Measurements from ENCODE around the gene FAM81A. TPM values are rescaled to one million over a fixed set of nuclear protein-coding genes. Genes with fewer than 3 reads are reported as not detected.

FAM81A gene
- polyA plus RNA-seq, 1 donor (not counting 4 experiments of a cell fraction or from before 2014, with no cell fraction given), result 0.84 TPM

DNA sequence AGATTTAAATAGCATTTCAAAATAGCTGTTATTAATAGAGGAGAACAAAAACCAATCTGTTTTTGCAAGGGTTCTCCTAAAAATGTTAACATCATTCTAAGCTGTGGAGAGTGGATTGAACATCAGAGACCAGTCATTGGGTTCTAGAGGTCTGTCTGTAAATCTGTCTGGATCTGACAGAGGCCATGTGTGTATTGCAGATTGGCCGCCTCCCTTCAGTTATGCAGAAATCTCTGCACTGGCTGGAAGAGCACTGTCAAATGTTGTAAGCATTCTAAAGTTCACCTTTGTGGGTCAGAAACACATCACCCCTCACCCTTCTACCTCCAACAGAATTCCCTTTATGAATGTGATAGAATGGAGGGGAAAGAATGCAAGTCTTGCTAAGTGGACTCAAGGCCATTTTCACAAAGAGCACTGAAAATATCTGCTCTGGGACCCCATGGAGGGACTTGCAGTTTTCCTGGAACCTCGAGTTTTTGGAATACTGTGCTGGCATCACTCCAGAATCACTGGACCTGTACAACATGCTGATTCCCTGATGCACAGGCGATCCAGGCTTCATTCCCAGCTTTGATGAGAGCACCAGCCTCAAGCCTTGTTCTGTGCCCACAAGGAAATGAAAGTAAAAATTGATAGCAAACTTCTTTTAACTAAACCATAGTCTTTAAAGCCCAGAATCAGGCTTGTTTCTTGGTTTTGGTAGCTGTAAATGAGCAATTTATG is 8.4 kb downstream of the FAM81A start:
- peak; percentile 13 for FAIRE-seq

DNA sequence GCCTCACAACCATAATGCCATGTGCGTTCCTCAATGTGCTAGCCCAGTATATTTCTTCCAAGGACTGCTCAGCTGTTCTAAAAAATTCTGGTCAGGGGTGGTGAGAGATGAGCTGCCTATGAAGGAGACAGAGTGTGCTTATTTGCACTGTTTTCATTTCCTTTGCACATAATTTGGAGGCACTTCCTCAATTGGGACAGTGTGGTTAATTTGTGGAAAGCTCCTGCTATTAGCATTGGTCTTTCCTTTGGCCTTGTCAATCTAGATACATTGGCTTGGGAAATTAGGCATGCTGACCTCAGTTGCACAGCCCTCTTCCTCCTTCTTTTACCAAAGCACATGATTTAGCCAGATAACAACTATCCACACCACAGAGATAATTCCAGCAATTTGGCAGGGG is 9.4 kb downstream of the FAM81A start:
- FAIRE-seq (no peak), DNase-seq (ENCODE audit: low read depth, low spot score) (no peak)
- Histone ChIP-seq H3K79me2 (ENCODE audit: control insufficient read depth, insufficient read depth, low read length) (no peaks in the 10 kb centered on the region), H3K4me1 (ENCODE audit: control insufficient read depth, extremely low read depth, insufficient read depth, low read length) (no peaks in the 10 kb centered on the region), H3K27me3 (ENCODE audit: control insufficient read depth, extremely low read depth, insufficient read depth, low read length) (no peaks in the 10 kb centered on the region), H3K9me3 (ENCODE audit: control insufficient read depth, low read depth, low read length) (no peaks in the 10 kb centered on the region), H2AFZ (ENCODE audit: control insufficient read depth, low read length) (no peak overlapping the region), H3K4me2 (ENCODE audit: control insufficient read depth, extremely low read depth, insufficient read depth, low read depth, low read length) (no peak overlapping the region), H3K9me1 (ENCODE audit: control insufficient read depth, extremely low read depth, insufficient read depth, low read length) (no peaks in the 10 kb centered on the region), H4K20me1 (ENCODE audit: control insufficient read depth, extremely low read depth, insufficient read depth, low read length) (no peaks in the 10 kb centered on the region), H3K4me3 (ENCODE audit: control insufficient read depth in 2 of 3, extremely low read depth in 1 of 3, insufficient read depth in 2 of 3, low read depth in 1 of 3, low read length in 3 of 3) (no peak overlapping the region), H3K27ac (ENCODE audit: control insufficient read depth, insufficient read depth, low read length) (no peak overlapping the region), H3K9ac (ENCODE audit: control insufficient read depth, extremely low read depth, insufficient read depth, low read length) (no peak overlapping the region), H3K36me3 (ENCODE audit: control insufficient read depth in 2 of 2, extremely low read depth in 1 of 2, insufficient read depth in 2 of 2, low read length in 2 of 2) (no peaks in the 10 kb centered on the region)
- TF ChIP-seq, protein P1, sequence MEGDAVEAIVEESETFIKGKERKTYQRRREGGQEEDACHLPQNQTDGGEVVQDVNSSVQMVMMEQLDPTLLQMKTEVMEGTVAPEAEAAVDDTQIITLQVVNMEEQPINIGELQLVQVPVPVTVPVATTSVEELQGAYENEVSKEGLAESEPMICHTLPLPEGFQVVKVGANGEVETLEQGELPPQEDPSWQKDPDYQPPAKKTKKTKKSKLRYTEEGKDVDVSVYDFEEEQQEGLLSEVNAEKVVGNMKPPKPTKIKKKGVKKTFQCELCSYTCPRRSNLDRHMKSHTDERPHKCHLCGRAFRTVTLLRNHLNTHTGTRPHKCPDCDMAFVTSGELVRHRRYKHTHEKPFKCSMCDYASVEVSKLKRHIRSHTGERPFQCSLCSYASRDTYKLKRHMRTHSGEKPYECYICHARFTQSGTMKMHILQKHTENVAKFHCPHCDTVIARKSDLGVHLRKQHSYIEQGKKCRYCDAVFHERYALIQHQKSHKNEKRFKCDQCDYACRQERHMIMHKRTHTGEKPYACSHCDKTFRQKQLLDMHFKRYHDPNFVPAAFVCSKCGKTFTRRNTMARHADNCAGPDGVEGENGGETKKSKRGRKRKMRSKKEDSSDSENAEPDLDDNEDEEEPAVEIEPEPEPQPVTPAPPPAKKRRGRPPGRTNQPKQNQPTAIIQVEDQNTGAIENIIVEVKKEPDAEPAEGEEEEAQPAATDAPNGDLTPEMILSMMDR (optimal IDR thresholded peaks at IDR 0.05 in 1 of 3, IDR thresholded peaks at IDR 0.05 in 1 of 3, conservative IDR thresholded peaks at IDR 0.05 in 1 of 3; ENCODE audit: extremely low read depth in 1 of 3, insufficient read depth in 2 of 3, low read length in 3 of 3), result no peak
- no peak for TF ChIP-seq EZH2 (IDR thresholded peaks at IDR 0.05; ENCODE audit: low read length)
- dilution Hi-C loops (cut with MboI; ENCODE audit: extremely low pct_ligation_motif_present, low sequenced_read_pairs), result no loop called here

More for the DNA sequence above, 8.4 kb downstream of the FAM81A start:
- Histone ChIP-seq H3K9ac (ENCODE audit: control insufficient read depth, extremely low read depth, insufficient read depth, low read length) (no peak overlapping the region), H4K20me1 (ENCODE audit: control insufficient read depth, extremely low read depth, insufficient read depth, low read length) (no peaks in the 10 kb centered on the region), H3K79me2 (ENCODE audit: control insufficient read depth, insufficient read depth, low read length) (no peaks in the 10 kb centered on the region), H3K9me1 (ENCODE audit: control insufficient read depth, extremely low read depth, insufficient read depth, low read length) (no peaks in the 10 kb centered on the region), H3K4me1 (ENCODE audit: control insufficient read depth, extremely low read depth, insufficient read depth, low read length) (no peaks in the 10 kb centered on the region), H2AFZ (ENCODE audit: control insufficient read depth, low read length) (no peak overlapping the region), H3K4me3 (ENCODE audit: control insufficient read depth in 2 of 3, extremely low read depth in 1 of 3, insufficient read depth in 2 of 3, low read depth in 1 of 3, low read length in 3 of 3) (no peak overlapping the region), H3K4me2 (ENCODE audit: control insufficient read depth, extremely low read depth, insufficient read depth, low read depth, low read length) (no peak overlapping the region), H3K27ac (ENCODE audit: control insufficient read depth, insufficient read depth, low read length) (no peak overlapping the region), H3K27me3 (ENCODE audit: control insufficient read depth, extremely low read depth, insufficient read depth, low read length) (no peaks in the 10 kb centered on the region), H3K9me3 (ENCODE audit: control insufficient read depth, low read depth, low read length) (no peaks in the 10 kb centered on the region), H3K36me3 (ENCODE audit: control insufficient read depth in 2 of 2, extremely low read depth in 1 of 2, insufficient read depth in 2 of 2, low read length in 2 of 2) (no peaks in the 10 kb centered on the region)
- TF ChIP-seq, protein P1 (optimal IDR thresholded peaks at IDR 0.05 in 1 of 3, IDR thresholded peaks at IDR 0.05 in 1 of 3, conservative IDR thresholded peaks at IDR 0.05 in 1 of 3; ENCODE audit: extremely low read depth in 1 of 3, insufficient read depth in 2 of 3, low read length in 3 of 3), result no peak
- no peak for TF ChIP-seq EZH2 (IDR thresholded peaks at IDR 0.05; ENCODE audit: low read length)
- DNase-seq (ENCODE audit: low read depth, low spot score), result no peak
- dilution Hi-C loops (cut with MboI; ENCODE audit: extremely low pct_ligation_motif_present, low sequenced_read_pairs), result no loop called here
